K562 (cell line): ENCODE results near the gene MTG2. TPM values are rescaled to one million over a fixed set of nuclear protein-coding genes. Genes with fewer than 3 reads are reported as not detected.

Source experiments
- MGA ChIP-seq: fragments of 450-650 bp; IDR thresholded peaks from 2 replicates; pipeline ENCODE4 v1.6.1; 2016; ENCODE audit warnings: mild to moderate bottlenecking, moderate library complexity
- RERE ChIP-seq: sonication (generic); formaldehyde crosslinking; IDR thresholded peaks from 2 replicates; pipeline ENCODE4 v1.8.0; 2023; ENCODE audit warnings: missing genetic modification reagents, mild to moderate bottlenecking, borderline replicate concordance
- RNF2 ChIP-seq: sonication (generic); IDR thresholded peaks from 2 replicates; pipeline ENCODE4 v1.6.1; 2016
- THAP7 ChIP-seq: fragments of 250-450 bp; sonication (Bioruptor Pico); IDR thresholded peaks from 2 replicates; pipeline ENCODE4 v1.5.0; 2021
- ZNF444 ChIP-seq: fragments of 250-450 bp; sonication (Bioruptor Pico); IDR thresholded peaks from 2 replicates; pipeline ENCODE4 v1.4.0; 2020; ENCODE audit warnings: mild to moderate bottlenecking, moderate library complexity
- ZNF584 ChIP-seq: fragments of 200-800 bp; sonication (Bioruptor generic); IDR thresholded peaks from 2 replicates; pipeline ENCODE4 v1.6.1; 2016; ENCODE audit warnings: low read depth, mild to moderate bottlenecking, missing genetic modification characterization, missing compliant biosample characterization
- ZNF766 ChIP-seq: fragments of 200-800 bp; sonication (Bioruptor generic); conservative IDR thresholded peaks from 2 replicates; pipeline ENCODE4 v1.6.1; 2016; ENCODE audit warnings: missing genetic modification characterization, missing compliant biosample characterization
- polyA plus RNA-seq, 8 experiments: library from polyadenylated mRNA; depleted of rRNA in 4 of 8; stranded (reverse) in 5 of 8; unstranded in 3 of 8; fragments of >200 nt; fragmentation: Nextera tagmentation in 2 of 8; fragmentation: Illumina TruSeq in 1 of 8; extraction: Ambion mirVana in 2 of 8; extraction: Trizol in 1 of 8; gene quantifications; 2 replicates each; pipeline versions ENCODE4 v1.2.1 to v1.2.3, GENCODE V29; 2011 to 2014; ENCODE audit warnings: inconsistent platforms in 1 of 8, missing spikeins in 1 of 8
- total RNA-seq, 7 experiments: library from RNA; depleted of rRNA in 6 of 7; stranded (reverse); fragments of >200 nt in 6 of 7; fragmentation: Illumina TruSeq in 2 of 7; extraction: Trizol in 2 of 7; gene quantifications; 2 replicates each; pipeline versions ENCODE4 v1.2.1 to v1.2.3, GENCODE V29; 2011 to 2021; ENCODE audit warnings: low replicate concordance in 1 of 7

The MTG2 gene
- total and polyA plus RNA-seq, 9 of the 15 experiments (the other 6 are each of a cell fraction or from before 2014, with no cell fraction given) = 8.7 to 67.5 (median 44.5) TPM

GRCh38 chr20:62182469-62183425, at the start of gene MTG2 (continued):
- TF ChIP-seq RERE (CRISPR knock-in tag) = 0 out of 2 replicates have a peak, but pooled peaks have one; percentile 26
- no peak for TF ChIP-seq ZNF444 (CRISPR knock-in tag)
- no peak for TF ChIP-seq ZNF766 (CRISPR knock-in tag)
- peak; percentile 70; the same call in 1 of the 2 replicates for TF ChIP-seq THAP7
- no peak for TF ChIP-seq ZNF584 (CRISPR knock-in tag)
- peak; percentile 39; the same call in 1 of the 2 replicates for TF ChIP-seq RNF2
- peak; percentile 80 for TF ChIP-seq MGA
